Upper lobe of left lung (tissue), 4 donors: ENCODE data around the gene STYK1.
"Not testable (repeated sequence)": the region's sequence is repeated elsewhere in the genome, so short reads cannot be mapped to it uniquely, and the experiment has no call there.

Experiments used
- CTCF ChIP-seq, 6 experiments: fragments of 450-650 bp in 4 of 6; fragments of 200-600 bp in 2 of 6; sonication (generic) in 2 of 6; IDR thresholded peaks; one replicate each; pipeline ENCODE4 v1.5.1; 2016 to 2019; ENCODE audit warnings: antibody characterized with exemption in 6 of 6
- EP300 ChIP-seq, 4 donors: sonication (generic); formaldehyde crosslinking; IDR thresholded peaks; one replicate each; pipeline ENCODE4 v1.5.1; 2017; ENCODE audit warnings: antibody characterized with exemption in 4 of 4, control low read depth in 2 of 4
- POLR2A ChIP-seq, 4 donors: fragments of 450-650 bp; IDR thresholded peaks; one replicate each; pipeline ENCODE4 v1.5.1; 2016 to 2017; ENCODE audit warnings: antibody characterized with exemption in 4 of 4, mild to moderate bottlenecking in 2 of 4
- POLR2AphosphoS5 ChIP-seq, 2 donors: sonication (generic); formaldehyde crosslinking; IDR thresholded peaks; one replicate each; pipeline ENCODE4 v1.5.1; 2017; ENCODE audit warnings: antibody characterized with exemption in 2 of 2

- not testable (repeated sequence) for TF ChIP-seq POLR2AphosphoS5, EP300, CTCF, POLR2A (IDR thresholded peaks at IDR 0.05)
Measured at GRCh38 chr12:10582133-10582532, 91.7 kb downstream of the STYK1 start.
